Ectodermal cell (in vitro differentiated cells): ENCODE results near the gene ADRB2.

Experiments
- H3K27ac ChIP-seq: 2 replicates; pipeline ENCODE4 v1.7.0; 2013; ENCODE audit warnings: mild to moderate bottlenecking, low read depth, low read length; ENCODE audit not compliant: insufficient read depth, poor library complexity, severe bottlenecking
- H3K27me3 ChIP-seq: 2 replicates; pipeline ENCODE4 v1.7.0; 2013; ENCODE audit warnings: mild to moderate bottlenecking, low read length; ENCODE audit not compliant: insufficient read depth, control insufficient read depth, poor library complexity, severe bottlenecking
- H3K36me3 ChIP-seq: one replicate; pipeline ENCODE4 v1.7.0; 2013; ENCODE audit warnings: low read length; ENCODE audit not compliant: control insufficient read depth, insufficient read depth
- H3K4me1 ChIP-seq: one replicate; pipeline ENCODE4 v1.7.0; 2013; ENCODE audit warnings: low read length; ENCODE audit not compliant: control insufficient read depth, insufficient read depth
- H3K4me3 ChIP-seq: 2 replicates; pipeline ENCODE4 v1.7.0; 2013; ENCODE audit warnings: low read depth, low read length, control low read depth; ENCODE audit not compliant: insufficient read depth
- H3K9me3 ChIP-seq: 2 replicates; pipeline ENCODE4 v1.7.0; 2013; ENCODE audit warnings: mild to moderate bottlenecking, low read length, moderate library complexity; ENCODE audit not compliant: control insufficient read depth
- WGBS, 2 experiments: methylation state at CpG; one replicate each; pipeline ENCODE4 v1.1.7; 2013; ENCODE audit warnings: missing lambda C conversion rate in 2 of 2; 5-methylcytosine and 5-hydroxymethylcytosine counted together

ADRB2 gene

DNA sequence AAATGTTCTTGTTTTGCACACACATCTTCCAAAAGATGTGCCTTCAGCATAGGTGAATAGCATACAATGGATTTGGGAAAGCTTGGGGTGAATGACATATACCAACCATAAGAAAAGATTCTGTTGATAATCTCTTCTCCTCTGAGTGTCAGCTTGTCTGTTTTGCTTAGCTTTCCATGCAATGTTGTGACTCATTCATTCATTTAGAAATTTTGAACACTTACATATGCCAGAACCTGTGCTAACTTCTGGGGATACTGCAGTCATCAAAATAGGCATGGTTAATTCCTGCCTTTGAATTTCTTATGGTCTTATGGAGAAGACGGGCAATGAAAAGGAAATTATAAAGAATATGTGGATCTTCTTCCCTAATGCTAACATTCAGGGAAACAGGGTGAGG lies 14.1 kb downstream of the ADRB2 start:
- H3K27me3 ChIP-seq, result no peaks in the 10 kb centered on the region
- WGBS, 2 experiments, result 73 to 100% methylated on average over 1 of the region's 1 CpG
- H3K36me3 ChIP-seq, result no peaks in the 10 kb centered on the region
- H3K9me3 ChIP-seq, result no peaks in the 10 kb centered on the region
- H3K4me3 ChIP-seq, result no peak overlapping the region
- H3K27ac ChIP-seq, result no peak overlapping the region
- peaks cover 3% of the 10 kb centered on the region for H3K4me1 ChIP-seq

DNA sequence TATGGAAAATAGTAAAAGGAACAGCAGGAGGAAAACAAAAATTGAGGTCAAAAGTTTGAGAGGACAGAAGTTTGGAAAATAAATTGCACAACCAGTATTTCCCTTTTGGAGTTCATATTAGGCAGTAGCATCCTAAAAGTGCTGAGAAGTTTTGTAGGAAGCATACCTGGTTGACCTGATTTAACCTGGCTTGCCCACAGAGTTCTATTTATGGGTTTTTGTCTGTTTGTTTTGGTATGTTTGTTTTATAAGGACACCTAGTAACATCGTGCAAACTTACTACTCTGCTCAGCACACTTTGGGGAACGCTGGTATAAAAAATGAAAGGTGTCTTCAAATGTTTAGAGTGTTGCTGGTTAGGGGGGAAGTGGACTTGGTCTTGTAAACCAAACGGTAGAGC lies 15.1 kb downstream of the ADRB2 start:
- no peaks in the 10 kb centered on the region for H3K36me3 ChIP-seq
- peaks cover 3% of the 10 kb centered on the region for H3K4me1 ChIP-seq
- no peaks in the 10 kb centered on the region for H3K9me3 ChIP-seq
- H3K27me3 ChIP-seq, result no peaks in the 10 kb centered on the region
- no peak overlapping the region for H3K27ac ChIP-seq
- 60 to 65% methylated on average over 3 of the region's 3 CpGs for WGBS, 2 experiments
- no peak overlapping the region for H3K4me3 ChIP-seq

DNA sequence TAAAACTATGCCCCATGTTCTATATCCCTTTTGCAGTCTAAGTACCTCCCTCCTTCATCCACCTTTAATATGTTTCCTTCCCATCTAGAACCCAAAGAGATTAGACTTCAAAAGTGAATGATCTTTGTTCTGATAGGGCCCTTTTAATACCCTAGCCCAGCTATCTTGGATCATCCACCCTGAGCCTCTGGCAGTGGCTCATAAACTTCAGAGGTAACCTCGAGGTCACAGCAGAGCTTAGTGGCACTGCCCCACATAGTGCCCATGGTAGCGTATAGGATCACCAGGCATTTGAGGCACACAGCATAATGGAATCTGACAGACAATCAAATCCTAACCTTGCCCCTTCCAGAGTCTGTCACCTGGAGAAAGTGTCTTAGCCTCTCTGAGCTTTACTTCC lies 15.8 kb downstream of the ADRB2 start:
- no peak overlapping the region for H3K4me3 ChIP-seq
- no peaks in the 10 kb centered on the region for H3K36me3 ChIP-seq
- H3K9me3 ChIP-seq, result no peaks in the 10 kb centered on the region
- H3K4me1 ChIP-seq, result peaks cover 3% of the 10 kb centered on the region
- no peak overlapping the region for H3K27ac ChIP-seq
- WGBS, 2 experiments, result 92 to 94% methylated on average over 2 of the region's 2 CpGs
- H3K27me3 ChIP-seq, result no peaks in the 10 kb centered on the region

- 81 to 85% methylated on average over 10 of the region's 10 CpGs for WGBS, 2 experiments
- Histone ChIP-seq H3K36me3 (no peaks in the 10 kb centered on the region), H3K27me3 (no peaks in the 10 kb centered on the region), H3K4me1 (peaks cover 3% of the 10 kb centered on the region), H3K4me3 (no peak overlapping the region), H3K9me3 (no peaks in the 10 kb centered on the region), H3K27ac (no peak overlapping the region)
Measured at GRCh38 chr5:148843510-148844318, 17.3 kb downstream of the ADRB2 start.

- Histone ChIP-seq H3K36me3 (no peaks in the 10 kb centered on the region), H3K4me1 (peaks cover 3% of the 10 kb centered on the region), H3K27ac (no peak overlapping the region), H3K27me3 (no peaks in the 10 kb centered on the region), H3K4me3 (no peak overlapping the region), H3K9me3 (no peaks in the 10 kb centered on the region)
- 85 to 87% methylated on average over 6 of the region's 7 CpGs for WGBS, 2 experiments
Measured at GRCh38 chr5:148844433-148845280, 18.2 kb downstream of the ADRB2 start.

GRCh38 chr5:148846930-148847329 lies 20.5 kb downstream of the ADRB2 start:
- no peaks in the 10 kb centered on the region for H3K9me3 ChIP-seq
- H3K27me3 ChIP-seq, result no peaks in the 10 kb centered on the region
- no peak overlapping the region for H3K27ac ChIP-seq
- no peak overlapping the region for H3K4me3 ChIP-seq
- peaks cover 3% of the 10 kb centered on the region for H3K4me1 ChIP-seq
- H3K36me3 ChIP-seq, result no peaks in the 10 kb centered on the region

- Histone ChIP-seq H3K36me3 (no peaks in the 10 kb centered on the region), H3K27ac (no peak overlapping the region), H3K27me3 (no peaks in the 10 kb centered on the region), H3K4me3 (no peak overlapping the region), H3K9me3 (no peaks in the 10 kb centered on the region), H3K4me1 (peaks cover 3% of the 10 kb centered on the region)
- WGBS, 2 experiments, result 90 to 100% methylated on average over 1 of the region's 2 CpGs
Measured at GRCh38 chr5:148847456-148847855, 21.0 kb downstream of the ADRB2 start.

GRCh38 chr5:148848393-148849031 lies 22.1 kb downstream of the ADRB2 start:
- Histone ChIP-seq H3K27me3 (no peaks in the 10 kb centered on the region), H3K36me3 (no peaks in the 10 kb centered on the region), H3K27ac (no peak overlapping the region), H3K4me3 (no peak overlapping the region), H3K4me1 (peaks cover 3% of the 10 kb centered on the region), H3K9me3 (no peaks in the 10 kb centered on the region)
- 90 to 93% methylated on average over 3 of the region's 3 CpGs for WGBS, 2 experiments

DNA sequence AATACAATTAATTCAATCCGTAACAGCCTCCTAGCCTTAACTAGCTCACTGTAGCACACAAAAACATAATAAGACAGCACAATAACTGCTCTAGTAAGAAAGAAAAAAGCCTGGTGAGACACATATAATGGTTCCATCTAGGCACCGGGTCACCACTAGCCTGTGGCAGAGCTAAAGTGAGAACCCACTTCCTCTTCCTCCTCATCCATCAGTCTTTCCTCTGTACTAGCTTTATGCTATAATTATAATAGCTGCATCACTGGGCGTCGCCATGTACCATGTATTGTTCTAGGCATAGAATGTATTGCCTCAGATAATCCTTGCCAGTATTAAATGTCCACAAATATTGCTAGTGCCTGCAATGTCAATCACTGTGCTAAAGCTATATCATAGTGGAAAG lies 23.1 kb downstream of the ADRB2 start:
- Histone ChIP-seq H3K9me3 (no peaks in the 10 kb centered on the region), H3K4me1 (no peaks in the 10 kb centered on the region), H3K4me3 (no peak overlapping the region), H3K27ac (no peak overlapping the region), H3K36me3 (no peaks in the 10 kb centered on the region), H3K27me3 (no peaks in the 10 kb centered on the region)
- WGBS, 2 experiments, result 88 to 89% methylated on average over 4 of the region's 4 CpGs

DNA sequence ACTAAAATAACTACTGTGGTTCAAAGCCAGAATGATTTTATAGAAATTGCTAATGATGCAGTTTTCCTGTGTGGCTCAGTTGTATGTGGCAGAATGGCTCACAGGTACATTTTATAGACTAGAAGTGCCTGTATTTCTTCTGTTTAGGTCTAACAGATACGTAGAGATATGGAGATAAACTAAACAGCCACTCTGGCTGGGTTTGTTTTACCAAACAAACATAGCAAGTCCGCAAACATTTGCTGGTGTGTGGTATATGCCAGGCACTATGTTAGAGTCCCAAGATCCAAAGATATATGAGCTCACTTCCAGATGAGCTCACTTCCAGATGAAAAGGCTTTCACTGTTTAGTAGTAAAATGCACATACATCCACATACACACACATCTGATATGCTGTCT lies 24.4 kb downstream of the ADRB2 start:
- no peaks in the 10 kb centered on the region for H3K4me1 ChIP-seq
- WGBS, 2 experiments, result 85 to 95% methylated on average over 2 of the region's 2 CpGs
- H3K27ac ChIP-seq, result no peak overlapping the region
- no peaks in the 10 kb centered on the region for H3K9me3 ChIP-seq
- H3K36me3 ChIP-seq, result no peaks in the 10 kb centered on the region
- no peak overlapping the region for H3K4me3 ChIP-seq
- no peaks in the 10 kb centered on the region for H3K27me3 ChIP-seq
